HEK293 (cell line): ENCODE measurements around the gene PKNOX2.

Experiments
- GLI4 ChIP-seq: fragments of 450-650 bp; formaldehyde crosslinking; IDR thresholded peaks from 2 replicates; pipeline ENCODE4 v1.5.1; 2016; ENCODE audit warnings: missing biosample characterization, missing genetic modification characterization
- KLF9 ChIP-seq: fragments of 450-650 bp; formaldehyde crosslinking; IDR thresholded peaks from 2 replicates; pipeline ENCODE4 v1.5.1; 2016; ENCODE audit warnings: missing biosample characterization, missing genetic modification characterization, low read depth
- MZF1 ChIP-seq: fragments of 450-650 bp; formaldehyde crosslinking; IDR thresholded peaks from 2 replicates; pipeline ENCODE4 v1.5.1; 2017; ENCODE audit warnings: missing biosample characterization, missing genetic modification characterization, borderline replicate concordance
- ZNF274 ChIP-seq, 2 experiments: fragments of 200-500 bp in 1 of 2; fragments of 450-650 bp in 1 of 2; sonication (Bioruptor generic) in 1 of 2; formaldehyde crosslinking in 1 of 2; IDR thresholded peaks; 2 replicates each; pipeline versions ENCODE4 v1.5.1 to v1.6.1; 2014 to 2016; ENCODE audit warnings: borderline replicate concordance in 1 of 2, inconsistent platforms in 1 of 2, low read length in 1 of 2, missing biosample characterization in 1 of 2, missing genetic modification characterization in 1 of 2
- ZNF311 ChIP-seq: fragments of 450-650 bp; formaldehyde crosslinking; IDR thresholded peaks from 2 replicates; pipeline ENCODE4 v1.5.1; 2017; ENCODE audit warnings: missing biosample characterization, missing genetic modification characterization, borderline replicate concordance
- ZNF394 ChIP-seq: fragments of 450-650 bp; formaldehyde crosslinking; IDR thresholded peaks from 2 replicates; pipeline ENCODE4 v1.5.1; 2016; ENCODE audit warnings: missing biosample characterization, missing genetic modification characterization, mild to moderate bottlenecking, moderate library complexity, borderline replicate concordance
- ZNF530 ChIP-seq: fragments of 450-650 bp; formaldehyde crosslinking; IDR thresholded peaks from 2 replicates; pipeline ENCODE4 v1.5.1; 2016; ENCODE audit warnings: low read depth, missing biosample characterization, missing genetic modification characterization
- ZNF701 ChIP-seq: fragments of 450-650 bp; formaldehyde crosslinking; IDR thresholded peaks from 2 replicates; pipeline ENCODE4 v1.5.1; 2016; ENCODE audit warnings: missing biosample characterization, missing genetic modification characterization
- ZNF776 ChIP-seq: fragments of 450-650 bp; formaldehyde crosslinking; IDR thresholded peaks from 2 replicates; pipeline ENCODE4 v1.5.0; 2017; ENCODE audit warnings: missing biosample characterization, missing genetic modification characterization, borderline replicate concordance
- TF ChIP-seq, protein P1 (sequence below): fragments of 450-650 bp; formaldehyde crosslinking; IDR thresholded peaks from 2 replicates; pipeline ENCODE4 v1.5.1; 2016; ENCODE audit warnings: missing biosample characterization, missing genetic modification characterization
- TF ChIP-seq, protein P2 (sequence below): fragments of 450-650 bp; formaldehyde crosslinking; IDR thresholded peaks from 2 replicates; pipeline ENCODE4 v1.5.1; 2016; ENCODE audit warnings: missing biosample characterization, missing genetic modification characterization
- TF ChIP-seq, protein P3 (sequence below): fragments of 450-650 bp; formaldehyde crosslinking; IDR thresholded peaks from 2 replicates; pipeline ENCODE4 v1.5.1; 2016; ENCODE audit warnings: missing biosample characterization, missing genetic modification characterization
- TF ChIP-seq, protein P4 (sequence below): fragments of 450-650 bp; formaldehyde crosslinking; optimal IDR thresholded peaks from 2 replicates; pipeline ENCODE3; 2016; ENCODE audit warnings: missing biosample characterization, mild to moderate bottlenecking, missing genetic modification characterization

DNA sequence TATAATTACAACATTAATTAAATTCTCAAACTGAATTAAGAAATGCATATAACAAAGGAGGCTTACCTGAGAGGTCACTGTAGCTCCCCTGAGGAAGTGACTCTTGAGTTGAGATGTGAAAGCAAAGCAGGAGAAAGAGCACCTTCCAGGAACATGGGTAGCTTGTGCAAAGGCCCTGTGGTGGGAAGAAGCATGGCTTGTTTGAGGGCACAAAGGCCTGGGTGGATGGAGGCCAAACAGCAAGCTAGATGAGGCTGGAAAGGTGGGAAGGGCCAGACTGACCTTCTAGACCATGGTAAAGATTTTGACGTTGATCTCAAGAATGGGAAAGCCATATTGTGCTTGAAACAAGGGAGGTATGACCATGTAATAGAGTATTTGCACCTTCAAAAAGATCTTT lies 155.1 kb downstream of the PKNOX2 start:
- TF ChIP-seq ZNF776 (tag by site-specific recombination) (no peak), KLF9 (tag by site-specific recombination) (no peak), GLI4 (tag by site-specific recombination) (no peak), ZNF530 (tag by site-specific recombination) (no peak), ZNF274 (IDR thresholded peaks at IDR 0.05; ENCODE audit: low read length) (no peak), ZNF274 (tag by site-specific recombination; IDR thresholded peaks at IDR 0.05; ENCODE audit: borderline replicate concordance) (no peak), ZNF701 (tag by site-specific recombination) (no peak), ZNF394 (tag by site-specific recombination) (no peak), MZF1 (tag by site-specific recombination) (no peak), ZNF311 (tag by site-specific recombination) (no peak)
- TF ChIP-seq, protein P1, sequence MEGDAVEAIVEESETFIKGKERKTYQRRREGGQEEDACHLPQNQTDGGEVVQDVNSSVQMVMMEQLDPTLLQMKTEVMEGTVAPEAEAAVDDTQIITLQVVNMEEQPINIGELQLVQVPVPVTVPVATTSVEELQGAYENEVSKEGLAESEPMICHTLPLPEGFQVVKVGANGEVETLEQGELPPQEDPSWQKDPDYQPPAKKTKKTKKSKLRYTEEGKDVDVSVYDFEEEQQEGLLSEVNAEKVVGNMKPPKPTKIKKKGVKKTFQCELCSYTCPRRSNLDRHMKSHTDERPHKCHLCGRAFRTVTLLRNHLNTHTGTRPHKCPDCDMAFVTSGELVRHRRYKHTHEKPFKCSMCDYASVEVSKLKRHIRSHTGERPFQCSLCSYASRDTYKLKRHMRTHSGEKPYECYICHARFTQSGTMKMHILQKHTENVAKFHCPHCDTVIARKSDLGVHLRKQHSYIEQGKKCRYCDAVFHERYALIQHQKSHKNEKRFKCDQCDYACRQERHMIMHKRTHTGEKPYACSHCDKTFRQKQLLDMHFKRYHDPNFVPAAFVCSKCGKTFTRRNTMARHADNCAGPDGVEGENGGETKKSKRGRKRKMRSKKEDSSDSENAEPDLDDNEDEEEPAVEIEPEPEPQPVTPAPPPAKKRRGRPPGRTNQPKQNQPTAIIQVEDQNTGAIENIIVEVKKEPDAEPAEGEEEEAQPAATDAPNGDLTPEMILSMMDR (tag by site-specific recombination), result no peak
- TF ChIP-seq, protein P2, sequence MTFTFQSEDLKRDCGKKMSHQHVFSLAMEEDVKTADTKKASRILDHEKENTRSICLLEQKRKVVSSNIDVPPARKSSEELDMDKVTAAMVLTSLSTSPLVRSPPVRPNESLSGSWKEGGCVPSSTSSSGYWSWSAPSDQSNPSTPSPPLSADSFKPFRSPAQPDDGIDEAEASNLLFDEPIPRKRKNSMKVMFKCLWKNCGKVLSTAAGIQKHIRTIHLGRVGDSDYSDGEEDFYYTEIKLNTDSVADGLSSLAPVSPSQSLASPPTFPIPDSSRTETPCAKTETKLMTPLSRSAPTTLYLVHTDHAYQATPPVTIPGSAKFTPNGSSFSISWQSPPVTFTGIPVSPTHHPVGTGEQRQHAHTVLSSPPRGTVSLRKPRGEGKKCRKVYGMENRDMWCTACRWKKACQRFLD, result no peak
- TF ChIP-seq, protein P3, sequence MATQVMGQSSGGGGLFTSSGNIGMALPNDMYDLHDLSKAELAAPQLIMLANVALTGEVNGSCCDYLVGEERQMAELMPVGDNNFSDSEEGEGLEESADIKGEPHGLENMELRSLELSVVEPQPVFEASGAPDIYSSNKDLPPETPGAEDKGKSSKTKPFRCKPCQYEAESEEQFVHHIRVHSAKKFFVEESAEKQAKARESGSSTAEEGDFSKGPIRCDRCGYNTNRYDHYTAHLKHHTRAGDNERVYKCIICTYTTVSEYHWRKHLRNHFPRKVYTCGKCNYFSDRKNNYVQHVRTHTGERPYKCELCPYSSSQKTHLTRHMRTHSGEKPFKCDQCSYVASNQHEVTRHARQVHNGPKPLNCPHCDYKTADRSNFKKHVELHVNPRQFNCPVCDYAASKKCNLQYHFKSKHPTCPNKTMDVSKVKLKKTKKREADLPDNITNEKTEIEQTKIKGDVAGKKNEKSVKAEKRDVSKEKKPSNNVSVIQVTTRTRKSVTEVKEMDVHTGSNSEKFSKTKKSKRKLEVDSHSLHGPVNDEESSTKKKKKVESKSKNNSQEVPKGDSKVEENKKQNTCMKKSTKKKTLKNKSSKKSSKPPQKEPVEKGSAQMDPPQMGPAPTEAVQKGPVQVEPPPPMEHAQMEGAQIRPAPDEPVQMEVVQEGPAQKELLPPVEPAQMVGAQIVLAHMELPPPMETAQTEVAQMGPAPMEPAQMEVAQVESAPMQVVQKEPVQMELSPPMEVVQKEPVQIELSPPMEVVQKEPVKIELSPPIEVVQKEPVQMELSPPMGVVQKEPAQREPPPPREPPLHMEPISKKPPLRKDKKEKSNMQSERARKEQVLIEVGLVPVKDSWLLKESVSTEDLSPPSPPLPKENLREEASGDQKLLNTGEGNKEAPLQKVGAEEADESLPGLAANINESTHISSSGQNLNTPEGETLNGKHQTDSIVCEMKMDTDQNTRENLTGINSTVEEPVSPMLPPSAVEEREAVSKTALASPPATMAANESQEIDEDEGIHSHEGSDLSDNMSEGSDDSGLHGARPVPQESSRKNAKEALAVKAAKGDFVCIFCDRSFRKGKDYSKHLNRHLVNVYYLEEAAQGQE (tag by site-specific recombination), result no peak
- TF ChIP-seq, protein P4, sequence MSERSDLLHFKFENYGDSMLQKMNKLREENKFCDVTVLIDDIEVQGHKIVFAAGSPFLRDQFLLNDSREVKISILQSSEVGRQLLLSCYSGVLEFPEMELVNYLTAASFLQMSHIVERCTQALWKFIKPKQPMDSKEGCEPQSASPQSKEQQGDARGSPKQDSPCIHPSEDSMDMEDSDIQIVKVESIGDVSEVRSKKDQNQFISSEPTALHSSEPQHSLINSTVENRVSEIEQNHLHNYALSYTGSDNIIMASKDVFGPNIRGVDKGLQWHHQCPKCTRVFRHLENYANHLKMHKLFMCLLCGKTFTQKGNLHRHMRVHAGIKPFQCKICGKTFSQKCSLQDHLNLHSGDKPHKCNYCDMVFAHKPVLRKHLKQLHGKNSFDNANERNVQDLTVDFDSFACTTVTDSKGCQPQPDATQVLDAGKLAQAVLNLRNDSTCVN (tag by site-specific recombination), result no peak
